PC-9 (cell line): ENCODE measurements around the gene GATAD2A. TPM values are rescaled to one million over a fixed set of nuclear protein-coding genes. Genes with fewer than 3 reads are reported as not detected.

Source experiments
- BruUV-seq: library from RNA; stranded (reverse); fragments of 400-500 nt; replicated peaks from 2 replicates; lab custom pipeline; 2021; lab: Mats Ljungman, UMichigan
- CTCF ChIA-PET: fragments of 300-600 bp; sonication (Branson Sonifier 250); formaldehyde crosslinking; loops from one replicate; lab custom pipeline; 2022; ENCODE audit warnings: antibody characterized with exemption; lab: Charles Lee
- POLR2A ChIA-PET: fragments of 300-600 bp; sonication (Branson Sonifier 250); formaldehyde crosslinking; loops from one replicate; lab custom pipeline; 2022; ENCODE audit warnings: antibody characterized with exemption; ENCODE audit not compliant: unreplicated experiment; lab: Charles Lee
- DNase-seq, 2 experiments: peaks; one replicate each; pipeline versions ENCODE4 v3.0.0 to v3.0.0-alpha.2; 2015 to 2022; ENCODE audit warnings: mixed read lengths in 1 of 2
- H2AFZ ChIP-seq: fragments of 200-600 bp; sonication (generic); 2 replicates; pipeline ENCODE4 v1.8.1; 2017; ENCODE audit warnings: antibody characterized with exemption
- H3F3A ChIP-seq: fragments of 200-600 bp; sonication (generic); 2 replicates; pipeline ENCODE4 v1.8.1; 2017; ENCODE audit warnings: antibody characterized with exemption, mild to moderate bottlenecking, low read depth; ENCODE audit not compliant: insufficient read depth
- H3K27ac ChIP-seq: fragments of 200-600 bp; sonication (generic); 2 replicates; pipeline ENCODE4 v1.6.1; 2016; ENCODE audit warnings: mixed run types
- H3K27me3 ChIP-seq: fragments of 200-600 bp; sonication (generic); 2 replicates; pipeline ENCODE4 v1.6.1; 2016; ENCODE audit warnings: low read depth, mixed run types; ENCODE audit not compliant: insufficient read depth
- H3K36me3 ChIP-seq: fragments of 200-600 bp; sonication (generic); 2 replicates; pipeline ENCODE4 v1.6.1; 2016; ENCODE audit warnings: low read depth, mixed run types
- H3K4me1 ChIP-seq: fragments of 200-600 bp; sonication (generic); replicated peaks from 2 replicates; pipeline ENCODE4 v1.6.1; 2016; ENCODE audit warnings: mixed run types; ENCODE audit not compliant: insufficient read depth
- H3K4me2 ChIP-seq: fragments of 200-600 bp; sonication (generic); 2 replicates; pipeline ENCODE4 v1.6.1; 2017; ENCODE audit warnings: mixed run types
- H3K4me3 ChIP-seq: fragments of 200-600 bp; sonication (generic); 2 replicates; pipeline ENCODE4 v1.6.1; 2016; ENCODE audit warnings: mixed run types
- H3K79me2 ChIP-seq: fragments of 200-600 bp; sonication (generic); 2 replicates; pipeline ENCODE4 v1.6.1; 2017; ENCODE audit warnings: low read depth, mixed run types
- H3K9me2 ChIP-seq: fragments of 200-600 bp; sonication (generic); 2 replicates; pipeline ENCODE4 v1.8.1; 2017; ENCODE audit warnings: mild to moderate bottlenecking; ENCODE audit not compliant: insufficient read depth
- H3K9me3 ChIP-seq: fragments of 200-600 bp; sonication (generic); 2 replicates; pipeline ENCODE4 v1.8.1; 2016; ENCODE audit warnings: low read depth; ENCODE audit not compliant: insufficient read depth
- H4K20me1 ChIP-seq: fragments of 200-600 bp; sonication (generic); 2 replicates; pipeline ENCODE4 v1.8.1; 2017; ENCODE audit not compliant: insufficient read depth
- CTCF ChIP-seq: fragments of 200-600 bp; sonication (generic); conservative IDR thresholded peaks from 2 replicates; pipeline ENCODE4 v1.6.1; 2017; ENCODE audit warnings: mixed run types, antibody characterized with exemption, mild to moderate bottlenecking, moderate library complexity
- EZH2 ChIP-seq: fragments of 200-600 bp; sonication (generic); IDR thresholded peaks from 2 replicates; pipeline ENCODE4 v1.8.0; 2017; ENCODE audit warnings: antibody characterized with exemption, low read depth
- intact Hi-C: fragments of 100-400 bp; cut with micrococcal nuclease; formaldehyde crosslinking; loops from one replicate; pipeline ENCODE4 v1.10.0; 2022; ENCODE audit not compliant: unreplicated experiment
- total RNA-seq: library from RNA; stranded (reverse); gene quantifications from 2 replicates; pipeline ENCODE4 v1.2.3, GENCODE V29; 2021

The GATAD2A gene
- total RNA-seq, 1 experiment from 2014 or later = 129 TPM

- no peak overlapping the region for H3K27ac ChIP-seq
- no peaks in the 10 kb centered on the region for H3K79me2 ChIP-seq
- H3K9me3 ChIP-seq = no peaks in the 10 kb centered on the region
- H3K4me3 ChIP-seq = no peak overlapping the region
- no peaks in the 10 kb centered on the region for H3K9me2 ChIP-seq
- no peaks in the 10 kb centered on the region for H3K27me3 ChIP-seq
- BruUV-seq = no TSS peak
- H3K36me3 ChIP-seq = peaks cover 19% of the 10 kb centered on the region; the same call in 1 of the 2 replicates
- H4K20me1 ChIP-seq = peaks cover 8% of the 10 kb centered on the region
- intact Hi-C loops = no loop called here
- POLR2A ChIA-PET = no interaction called here
- CTCF ChIA-PET = no interaction called here
- DNase-seq = no peak
- TF ChIP-seq CTCF = no peak
- H2AFZ ChIP-seq = no peak overlapping the region
- no peaks in the 10 kb centered on the region for H3K4me1 ChIP-seq
- H3K4me2 ChIP-seq = no peak overlapping the region
- H3F3A ChIP-seq = peaks cover 26% of the 10 kb centered on the region; the same call in 1 of the 2 replicates
Observed at GRCh38 chr19:19501798-19502197, 96.3 kb downstream of the GATAD2A start.

- Histone ChIP-seq H3K79me2 (no peaks in the 10 kb centered on the region), H4K20me1 (peaks cover 8% of the 10 kb centered on the region; the same call in 1 of the 2 replicates), H3K36me3 (0 out of 2 replicates have a peak, but pooled peaks cover 19% of the 10 kb centered on the region), H3F3A (peaks cover 26% of the 10 kb centered on the region; the same call in 1 of the 2 replicates), H2AFZ (no peak overlapping the region), H3K4me2 (no peak overlapping the region), H3K27me3 (no peaks in the 10 kb centered on the region), H3K4me1 (no peaks in the 10 kb centered on the region), H3K9me3 (no peaks in the 10 kb centered on the region), H3K4me3 (no peak overlapping the region), H3K27ac (no peak overlapping the region), H3K9me2 (no peaks in the 10 kb centered on the region)
- intact Hi-C loops = no loop called here
- ChIA-PET POLR2A (no interaction called here), CTCF (no interaction called here)
- BruUV-seq = no TSS peak
- TF ChIP-seq EZH2 (no peak), CTCF (no peak)
- DNase-seq = no peak
Observed at GRCh38 chr19:19502281-19502680, 96.8 kb downstream of the GATAD2A start.

- Histone ChIP-seq H4K20me1 (peaks cover 8% of the 10 kb centered on the region; the same call in 1 of the 2 replicates), H2AFZ (no peak overlapping the region), H3K4me1 (no peaks in the 10 kb centered on the region), H3K27ac (no peak overlapping the region), H3F3A (peaks cover 26% of the 10 kb centered on the region; the same call in 1 of the 2 replicates), H3K79me2 (no peaks in the 10 kb centered on the region), H3K4me2 (no peak overlapping the region), H3K9me2 (no peaks in the 10 kb centered on the region), H3K27me3 (no peaks in the 10 kb centered on the region), H3K9me3 (no peaks in the 10 kb centered on the region), H3K4me3 (no peak overlapping the region), H3K36me3 (0 out of 2 replicates have a peak, but pooled peaks cover 19% of the 10 kb centered on the region)
- TF ChIP-seq CTCF (no peak), EZH2 (no peak)
- ChIA-PET POLR2A (no interaction called here), CTCF (no interaction called here)
- DNase-seq = no peak
- BruUV-seq = no TSS peak
- intact Hi-C loops = no loop called here
Observed at GRCh38 chr19:19502808-19503602, 97.5 kb downstream of the GATAD2A start.
